Osteoblast (primary cell): ENCODE measurements around the gene ADAMTS14. TPM values are rescaled to one million over a fixed set of nuclear protein-coding genes. Genes with fewer than 3 reads are reported as not detected.
A peak's percentile ranks its signal among the peaks of the same experiment; 100 is the strongest.

Experiments used
- DNase-seq: peaks from one replicate; pipeline ENCODE4 v3.0.0; 2011; ENCODE audit warnings: low spot score, mixed read lengths; ENCODE audit not compliant: insufficient read length; ENCODE audit errors: missing footprints
- H2AFZ ChIP-seq: 2 replicates; pipeline ENCODE4 v1.6.0; 2011; ENCODE audit warnings: mild to moderate bottlenecking, low read length
- H3K27ac ChIP-seq: 2 replicates; pipeline ENCODE4 v1.5.1; 2011; ENCODE audit warnings: mild to moderate bottlenecking, low read depth, low read length, moderate library complexity
- H3K27me3 ChIP-seq: 2 replicates; pipeline ENCODE4 v1.6.0; 2012; ENCODE audit warnings: mild to moderate bottlenecking, control low read depth, inconsistent platforms, low read length, moderate library complexity; ENCODE audit not compliant: insufficient read depth
- H3K36me3 ChIP-seq: 2 replicates; pipeline ENCODE4 v1.5.1; 2011; ENCODE audit warnings: mild to moderate bottlenecking, low read length, control low read depth, moderate library complexity; ENCODE audit not compliant: insufficient read depth
- H3K4me1 ChIP-seq: 2 replicates; pipeline ENCODE4 v1.5.1; 2011; ENCODE audit warnings: mild to moderate bottlenecking, low read length, control low read depth, moderate library complexity; ENCODE audit not compliant: insufficient read depth
- H3K4me2 ChIP-seq: 2 replicates; pipeline ENCODE4 v1.6.0; 2011; ENCODE audit warnings: mild to moderate bottlenecking, low read length; ENCODE audit not compliant: insufficient read depth
- H3K4me3 ChIP-seq: fragments of 200-600 bp; sonication (generic); 3 replicates; pipeline ENCODE4 v1.5.1; 2012; ENCODE audit warnings: mild to moderate bottlenecking, low read length, inconsistent platforms; ENCODE audit not compliant: insufficient read depth
- H3K79me2 ChIP-seq: 2 replicates; pipeline ENCODE4 v1.6.0; 2012; ENCODE audit warnings: mild to moderate bottlenecking, low read length, control low read depth, inconsistent platforms; ENCODE audit not compliant: insufficient read depth
- H3K9me3 ChIP-seq: 2 replicates; pipeline ENCODE4 v1.5.1; 2011; ENCODE audit warnings: low read depth, low read length, control low read depth
- H4K20me1 ChIP-seq: 2 replicates; pipeline ENCODE4 v1.6.0; 2012; ENCODE audit warnings: mild to moderate bottlenecking, low read length, control low read depth; ENCODE audit not compliant: insufficient read depth
- total RNA-seq: library from RNA; depleted of rRNA; stranded (reverse); fragments of >200 nt; gene quantifications from 2 replicates; pipeline ENCODE4 v1.2.3, GENCODE V29; 2012
- TF ChIP-seq, protein P1 (sequence below): IDR thresholded peaks from 2 replicates; pipeline ENCODE4 v1.5.1; 2011; ENCODE audit warnings: mild to moderate bottlenecking, low read depth, low read length, moderate library complexity; ENCODE audit errors: extremely low read depth

Gene ADAMTS14
- total RNA-seq, 1 donor, result 2.9 TPM

DNA sequence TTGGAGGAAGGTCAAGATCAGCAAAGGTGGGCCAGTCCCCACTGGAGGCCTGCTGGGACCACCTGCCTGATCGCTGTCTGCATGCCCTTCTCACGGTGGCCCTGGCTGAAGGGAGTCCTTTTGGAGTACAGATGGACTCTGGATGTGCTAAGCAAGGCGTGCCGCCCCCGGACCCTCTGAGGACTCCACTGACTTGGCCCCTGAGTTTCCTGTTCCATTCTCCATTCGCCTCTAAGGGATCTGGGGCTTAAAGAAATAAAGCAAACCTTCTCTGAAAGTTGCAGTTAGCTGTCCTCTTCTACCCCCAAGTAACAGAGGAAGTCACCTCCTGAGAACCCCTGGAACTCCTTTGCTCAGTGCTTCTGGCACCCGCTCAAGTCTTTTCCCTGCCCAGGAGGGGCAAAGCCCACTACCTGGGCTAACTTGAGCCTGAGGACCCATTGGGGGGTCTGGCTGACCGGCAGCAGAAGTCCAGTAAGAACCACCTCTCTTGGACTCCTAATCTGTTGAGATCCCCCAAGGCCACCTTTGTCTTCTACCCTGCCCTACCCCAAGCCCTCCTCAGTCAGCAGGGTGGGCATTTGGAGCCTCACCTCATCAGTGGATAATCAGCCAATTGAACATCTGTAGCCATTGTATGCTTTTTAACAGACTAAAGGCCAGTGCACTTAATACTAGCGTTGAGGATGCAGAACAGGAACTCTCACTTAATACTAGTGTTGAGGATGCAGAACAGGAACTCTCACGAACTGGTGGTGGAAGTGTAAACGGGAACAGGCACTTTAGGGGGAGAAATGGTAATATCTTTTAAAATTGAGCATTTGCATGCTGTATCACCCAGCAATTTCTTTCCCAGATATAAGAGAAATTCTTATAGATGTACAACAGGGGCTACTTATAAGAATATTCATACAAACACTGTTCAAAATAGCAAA lies 110.7 kb downstream of the ADAMTS14 start:
- TF ChIP-seq, protein P1, sequence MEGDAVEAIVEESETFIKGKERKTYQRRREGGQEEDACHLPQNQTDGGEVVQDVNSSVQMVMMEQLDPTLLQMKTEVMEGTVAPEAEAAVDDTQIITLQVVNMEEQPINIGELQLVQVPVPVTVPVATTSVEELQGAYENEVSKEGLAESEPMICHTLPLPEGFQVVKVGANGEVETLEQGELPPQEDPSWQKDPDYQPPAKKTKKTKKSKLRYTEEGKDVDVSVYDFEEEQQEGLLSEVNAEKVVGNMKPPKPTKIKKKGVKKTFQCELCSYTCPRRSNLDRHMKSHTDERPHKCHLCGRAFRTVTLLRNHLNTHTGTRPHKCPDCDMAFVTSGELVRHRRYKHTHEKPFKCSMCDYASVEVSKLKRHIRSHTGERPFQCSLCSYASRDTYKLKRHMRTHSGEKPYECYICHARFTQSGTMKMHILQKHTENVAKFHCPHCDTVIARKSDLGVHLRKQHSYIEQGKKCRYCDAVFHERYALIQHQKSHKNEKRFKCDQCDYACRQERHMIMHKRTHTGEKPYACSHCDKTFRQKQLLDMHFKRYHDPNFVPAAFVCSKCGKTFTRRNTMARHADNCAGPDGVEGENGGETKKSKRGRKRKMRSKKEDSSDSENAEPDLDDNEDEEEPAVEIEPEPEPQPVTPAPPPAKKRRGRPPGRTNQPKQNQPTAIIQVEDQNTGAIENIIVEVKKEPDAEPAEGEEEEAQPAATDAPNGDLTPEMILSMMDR, result no peak

DNA sequence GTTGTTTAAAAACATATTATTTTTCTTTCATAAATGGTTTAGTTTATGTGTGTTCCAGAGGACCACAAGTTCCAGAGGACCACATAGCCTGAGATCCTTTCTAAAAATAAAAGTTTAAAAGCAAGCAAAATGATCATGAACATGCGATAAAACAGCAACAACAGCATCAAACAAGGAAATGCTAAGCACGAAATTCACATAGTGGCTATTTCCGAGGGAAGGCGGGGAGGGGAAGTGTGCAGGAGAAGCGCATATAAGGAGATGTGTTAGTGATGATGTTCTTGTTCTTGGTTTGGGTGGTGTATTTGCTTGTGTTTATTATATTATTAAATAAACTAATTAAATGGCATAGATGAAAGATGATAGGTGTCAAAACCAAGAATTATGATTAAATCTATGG lies 111.7 kb downstream of the ADAMTS14 start:
- no peak overlapping the region for H3K4me2 ChIP-seq
- no peak for DNase-seq
- H3K79me2 ChIP-seq, result no peaks in the 10 kb centered on the region
- H2AFZ ChIP-seq, result no peak overlapping the region
- H3K4me3 ChIP-seq, result no peak overlapping the region
- H3K27me3 ChIP-seq, result peaks cover 22% of the 10 kb centered on the region
- H3K27ac ChIP-seq, result no peak overlapping the region
- TF ChIP-seq, protein P1, result no peak
- H3K9me3 ChIP-seq, result no peaks in the 10 kb centered on the region
- no peaks in the 10 kb centered on the region for H4K20me1 ChIP-seq
- H3K4me1 ChIP-seq, result peaks cover 6% of the 10 kb centered on the region
- H3K36me3 ChIP-seq, result no peaks in the 10 kb centered on the region

More for the DNA sequence above, 110.7 kb downstream of the ADAMTS14 start:
- Histone ChIP-seq H3K27ac (no peak overlapping the region), H3K36me3 (no peaks in the 10 kb centered on the region), H3K4me3 (no peak overlapping the region), H3K4me1 (peaks cover 6% of the 10 kb centered on the region), H3K4me2 (no peak overlapping the region), H3K9me3 (no peaks in the 10 kb centered on the region), H2AFZ (no peak overlapping the region), H3K27me3 (peaks cover 13% of the 10 kb centered on the region), H3K79me2 (no peaks in the 10 kb centered on the region), H4K20me1 (no peaks in the 10 kb centered on the region)
- DNase-seq, result peak; percentile 49

DNA sequence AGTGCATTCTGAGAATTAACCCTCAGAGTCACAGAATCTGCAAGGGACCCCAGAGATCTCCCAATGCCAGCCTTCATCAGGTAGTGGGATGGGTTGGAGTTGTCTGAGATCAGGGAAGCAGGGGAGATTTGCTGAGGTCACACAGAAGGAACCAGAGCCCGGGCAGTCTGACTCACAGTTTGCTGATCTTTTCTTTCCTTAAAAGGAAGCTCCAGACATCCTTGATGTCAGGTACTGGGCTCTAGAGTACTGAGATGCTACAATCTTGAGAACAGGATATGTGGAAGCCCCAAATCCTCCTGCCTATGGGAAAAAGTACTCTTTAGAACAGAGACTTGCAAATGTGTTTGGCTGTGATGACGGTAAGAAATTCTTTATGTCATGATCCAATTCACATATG lies 112.2 kb downstream of the ADAMTS14 start:
- DNase-seq, result peak; percentile 73
- Histone ChIP-seq H3K4me3 (no peak overlapping the region), H3K36me3 (no peaks in the 10 kb centered on the region), H3K79me2 (no peaks in the 10 kb centered on the region), H4K20me1 (no peaks in the 10 kb centered on the region), H3K4me2 (no peak overlapping the region), H3K27me3 (peaks cover 24% of the 10 kb centered on the region), H3K27ac (no peak overlapping the region), H2AFZ (no peak overlapping the region), H3K9me3 (no peaks in the 10 kb centered on the region), H3K4me1 (peaks cover 6% of the 10 kb centered on the region)
- TF ChIP-seq, protein P1, result no peak

DNA sequence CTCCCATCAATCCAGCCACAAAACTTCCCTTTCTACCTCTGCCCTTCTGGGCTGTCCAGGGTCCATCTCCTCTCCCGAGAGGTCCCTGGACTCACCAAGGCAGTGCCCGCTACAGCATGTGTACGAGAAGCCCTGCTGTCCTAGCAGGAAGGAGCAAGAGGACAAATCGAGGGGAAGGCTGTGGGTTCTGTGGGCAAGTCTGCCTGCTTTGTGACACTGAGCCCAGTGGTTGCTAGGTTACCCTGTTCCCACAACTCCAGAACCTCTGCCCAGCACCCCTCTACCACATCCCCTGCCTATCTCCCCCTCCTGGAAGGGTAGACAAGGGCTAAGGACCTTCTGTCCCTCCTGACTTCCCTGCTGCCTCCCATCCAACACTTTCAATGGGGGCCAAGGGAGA lies 112.9 kb downstream of the ADAMTS14 start, which contains the start of gene TBATA:
Gene TBATA (minus strand): TSS at position 188 of the 400 bp plus-strand sequence. CDS start 1,998 bp downstream, outside the sequence.
- DNase-seq, result no peak
- no peaks in the 10 kb centered on the region for H4K20me1 ChIP-seq
- H3K36me3 ChIP-seq, result no peaks in the 10 kb centered on the region
- H3K4me1 ChIP-seq, result peaks cover 6% of the 10 kb centered on the region
- H3K4me3 ChIP-seq, result no peak within 1 kb of the TSS
- H2AFZ ChIP-seq, result peak within 1 kb of the TSS; percentile 32
- H3K27me3 ChIP-seq, result peaks cover 24% of the 10 kb centered on the region
- H3K4me2 ChIP-seq, result no peak within 1 kb of the TSS
- no peaks in the 10 kb centered on the region for H3K9me3 ChIP-seq
- no peak within 1 kb of the TSS for H3K27ac ChIP-seq
- TF ChIP-seq, protein P1, result no peak
- no peaks in the 10 kb centered on the region for H3K79me2 ChIP-seq
